ENCODE measurements around the gene FAM219A.

GRCh38 chr9:34387239-34387638 lies 71.1 kb downstream of the FAM219A start:
- TF ChIP-seq, protein P1, sequence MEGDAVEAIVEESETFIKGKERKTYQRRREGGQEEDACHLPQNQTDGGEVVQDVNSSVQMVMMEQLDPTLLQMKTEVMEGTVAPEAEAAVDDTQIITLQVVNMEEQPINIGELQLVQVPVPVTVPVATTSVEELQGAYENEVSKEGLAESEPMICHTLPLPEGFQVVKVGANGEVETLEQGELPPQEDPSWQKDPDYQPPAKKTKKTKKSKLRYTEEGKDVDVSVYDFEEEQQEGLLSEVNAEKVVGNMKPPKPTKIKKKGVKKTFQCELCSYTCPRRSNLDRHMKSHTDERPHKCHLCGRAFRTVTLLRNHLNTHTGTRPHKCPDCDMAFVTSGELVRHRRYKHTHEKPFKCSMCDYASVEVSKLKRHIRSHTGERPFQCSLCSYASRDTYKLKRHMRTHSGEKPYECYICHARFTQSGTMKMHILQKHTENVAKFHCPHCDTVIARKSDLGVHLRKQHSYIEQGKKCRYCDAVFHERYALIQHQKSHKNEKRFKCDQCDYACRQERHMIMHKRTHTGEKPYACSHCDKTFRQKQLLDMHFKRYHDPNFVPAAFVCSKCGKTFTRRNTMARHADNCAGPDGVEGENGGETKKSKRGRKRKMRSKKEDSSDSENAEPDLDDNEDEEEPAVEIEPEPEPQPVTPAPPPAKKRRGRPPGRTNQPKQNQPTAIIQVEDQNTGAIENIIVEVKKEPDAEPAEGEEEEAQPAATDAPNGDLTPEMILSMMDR (IDR thresholded peaks at IDR 0.05) = no peak
- TF ChIP-seq POLR2A (IDR thresholded peaks at IDR 0.05) = no peak

Data from lower leg skin (tissue), 3 donors.